COLO668 (cell line): ENCODE measurements around the gene MEIOB.
A peak's percentile ranks its signal among the peaks of the same experiment; 100 is the strongest.

Experiments
- DNase-seq: peaks from one replicate; lab custom pipeline; 2025; ENCODE audit not compliant: unreplicated experiment; lab: John Stamatoyannopoulos, UW

Gene MEIOB

DNA sequence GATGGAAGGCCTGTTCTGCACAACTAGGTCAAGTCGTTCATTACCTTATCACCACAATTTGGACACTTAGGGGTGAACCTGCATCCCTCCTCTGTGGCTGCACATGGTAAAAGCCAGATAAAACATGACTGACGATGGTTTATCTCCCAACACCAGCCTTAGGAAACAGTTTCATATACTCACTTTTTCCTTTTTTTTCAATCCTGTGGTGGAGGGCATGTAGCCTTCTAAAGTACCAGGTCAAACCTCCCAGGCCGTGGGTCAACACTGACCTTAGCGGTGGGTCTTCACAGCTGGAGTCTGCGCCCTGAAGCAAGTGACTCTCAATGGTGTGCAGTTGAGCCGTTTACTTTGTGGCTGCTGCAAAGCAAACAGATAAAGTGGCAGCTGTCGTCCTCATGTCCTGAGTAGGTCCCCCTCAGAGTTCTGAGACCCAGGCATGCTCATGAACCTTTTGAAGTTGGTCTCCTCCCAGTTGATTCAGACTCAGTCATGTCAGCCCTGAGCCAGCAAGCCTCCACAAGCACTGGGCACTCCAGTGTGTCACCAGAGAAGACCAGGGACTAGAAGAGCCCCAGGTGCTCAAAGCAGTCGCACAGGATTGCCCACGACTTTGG is 39.0 kb downstream of the MEIOB start:
- DNase-seq, result peak; percentile 46

DNA sequence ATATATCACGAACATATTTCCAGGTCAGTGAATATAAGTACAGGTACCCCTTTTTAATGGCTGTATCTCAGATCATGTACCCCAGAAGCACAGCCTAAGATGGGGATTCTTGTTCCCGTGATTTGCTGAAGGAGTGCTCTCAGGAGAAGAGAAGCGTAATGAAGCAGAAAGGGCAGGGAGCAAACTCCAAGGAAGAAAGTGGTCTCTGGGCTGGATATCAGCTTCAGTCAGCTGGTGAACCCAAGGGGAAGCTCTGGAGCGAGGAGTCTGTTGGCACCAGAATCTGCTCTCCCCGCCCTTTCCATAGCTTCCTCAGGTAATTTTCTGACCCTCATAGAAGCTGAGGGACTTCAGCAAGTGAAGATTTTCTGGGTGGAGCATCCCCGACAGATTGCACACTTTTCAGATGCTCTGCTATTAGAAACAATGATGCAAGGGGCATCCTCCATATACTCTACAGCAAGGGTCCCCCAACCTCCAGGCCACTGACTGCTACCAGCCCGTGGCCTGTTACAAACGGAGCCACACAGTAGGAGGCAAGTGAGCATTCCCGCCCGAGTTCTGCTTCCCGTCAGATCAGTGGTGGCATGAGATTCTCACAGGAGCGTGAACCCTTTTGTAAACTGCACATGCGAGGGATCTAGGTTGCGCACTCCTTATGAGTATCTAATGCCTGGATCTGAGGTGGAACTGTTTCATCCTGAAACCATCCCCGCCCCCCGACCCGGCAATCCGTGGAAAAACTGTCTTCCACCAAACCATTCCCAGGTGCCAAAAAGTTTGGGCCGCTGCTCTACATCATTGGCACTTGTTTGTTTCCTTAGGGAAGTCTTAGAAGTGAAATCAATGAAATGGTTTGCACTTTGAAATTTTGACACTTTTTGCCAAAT is 40.5 kb downstream of the MEIOB start:
- no peak for DNase-seq

DNA sequence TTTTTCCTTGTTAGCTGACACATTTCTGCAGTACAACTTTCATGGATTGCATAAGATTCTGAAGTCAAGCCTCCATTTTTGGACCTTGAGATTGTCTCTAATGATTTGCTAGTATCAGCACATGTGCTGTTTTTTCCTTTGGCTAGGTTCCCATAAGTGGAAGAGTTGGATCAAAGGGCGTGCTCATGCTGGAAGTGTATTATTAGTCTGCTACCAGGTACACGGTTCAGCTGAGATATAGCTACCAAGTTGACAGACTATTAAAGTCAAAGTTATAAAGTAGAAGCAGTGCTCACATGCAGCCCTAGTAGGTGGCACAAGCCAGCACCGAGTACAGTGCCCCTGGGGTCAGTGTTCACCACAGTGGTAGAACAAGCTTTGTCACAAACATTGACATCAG is 41.8 kb downstream of the MEIOB start:
- DNase-seq, result no peak

DNA sequence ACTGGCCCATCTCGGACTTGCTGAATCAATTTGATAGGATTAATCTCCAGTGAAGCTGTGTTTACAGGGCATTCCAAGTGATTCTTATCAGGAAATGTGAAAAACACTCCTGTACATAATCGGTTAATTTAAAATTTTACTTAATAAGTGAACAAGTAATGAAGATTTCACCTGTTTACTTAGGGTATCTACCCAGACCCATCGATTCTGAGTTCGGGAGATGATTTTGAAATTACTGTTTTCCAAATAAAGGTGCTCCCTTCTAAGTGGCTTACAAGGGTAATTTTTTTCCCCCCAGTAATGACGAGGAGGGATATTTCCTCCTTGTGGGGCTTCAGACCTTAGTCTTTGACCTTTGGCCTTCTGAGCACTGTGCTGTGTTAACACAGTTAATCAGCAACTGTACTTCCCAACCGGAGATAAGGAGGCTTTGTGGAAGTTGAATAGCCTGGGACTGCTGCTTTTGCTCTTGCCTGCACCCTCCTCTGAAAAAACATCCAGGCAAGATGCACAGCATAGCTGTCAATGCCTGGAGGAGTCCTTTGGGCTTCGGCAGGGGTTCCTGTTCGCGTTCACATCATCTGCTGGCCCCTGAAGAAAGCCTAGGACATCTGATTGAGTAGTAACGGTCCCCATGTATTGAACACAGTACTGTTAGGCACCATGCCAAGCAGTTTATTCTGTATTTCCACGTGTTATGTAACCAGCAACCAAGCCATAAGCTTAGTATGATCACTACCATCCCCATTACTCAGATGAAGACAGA is 43.1 kb downstream of the MEIOB start:
- DNase-seq, result no peak

DNA sequence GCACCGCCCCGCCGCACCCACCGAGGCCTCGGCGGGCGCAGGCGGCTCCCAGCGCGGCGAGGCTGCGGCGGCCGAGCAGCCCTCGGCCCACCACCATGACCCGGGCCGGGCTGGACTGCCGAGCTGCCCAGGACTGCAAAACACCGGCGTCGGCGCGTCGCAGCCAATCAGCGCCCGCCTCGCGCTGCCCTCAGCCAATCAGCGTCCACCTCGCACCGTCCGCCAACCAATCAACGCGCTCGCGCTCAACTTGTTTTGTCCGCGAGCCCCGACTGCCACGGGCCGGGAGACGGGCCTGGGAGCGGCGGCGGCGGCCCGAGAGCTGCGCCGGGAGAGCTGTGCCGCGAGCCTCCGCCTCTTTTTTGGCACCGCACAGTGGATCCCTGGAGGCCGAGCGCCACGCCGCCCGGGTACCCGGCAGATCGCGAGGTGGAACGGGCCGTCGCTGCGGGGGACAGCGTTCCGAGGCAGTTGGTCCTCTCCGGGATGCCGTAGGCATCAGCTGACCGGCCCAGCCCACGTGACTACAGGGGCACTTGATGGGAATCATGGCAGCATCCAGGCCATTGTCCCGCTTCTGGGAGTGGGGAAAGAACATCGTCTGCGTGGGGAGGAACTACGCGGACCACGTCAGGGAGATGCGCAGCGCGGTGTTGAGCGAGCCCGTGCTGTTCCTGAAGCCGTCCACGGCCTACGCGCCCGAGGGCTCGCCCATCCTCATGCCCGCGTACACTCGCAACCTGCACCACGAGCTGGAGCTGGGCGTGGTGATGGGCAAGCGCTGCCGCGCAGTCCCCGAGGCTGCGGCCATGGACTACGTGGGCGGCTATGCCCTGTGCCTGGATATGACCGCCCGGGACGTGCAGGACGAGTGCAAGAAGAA is 45.0 kb downstream of the MEIOB start, which contains the start of the genes FAHD1 and HAGH:
FAHD1 (plus strand) TSS at position 516 of the 883 bp plus-strand sequence; CDS start at position 549, 33 bp downstream.
HAGH (minus strand) TSS at position 135 of the 883 bp plus-strand sequence; CDS start at position 97, 38 bp downstream.
- DNase-seq, result peak; percentile 92

DNA sequence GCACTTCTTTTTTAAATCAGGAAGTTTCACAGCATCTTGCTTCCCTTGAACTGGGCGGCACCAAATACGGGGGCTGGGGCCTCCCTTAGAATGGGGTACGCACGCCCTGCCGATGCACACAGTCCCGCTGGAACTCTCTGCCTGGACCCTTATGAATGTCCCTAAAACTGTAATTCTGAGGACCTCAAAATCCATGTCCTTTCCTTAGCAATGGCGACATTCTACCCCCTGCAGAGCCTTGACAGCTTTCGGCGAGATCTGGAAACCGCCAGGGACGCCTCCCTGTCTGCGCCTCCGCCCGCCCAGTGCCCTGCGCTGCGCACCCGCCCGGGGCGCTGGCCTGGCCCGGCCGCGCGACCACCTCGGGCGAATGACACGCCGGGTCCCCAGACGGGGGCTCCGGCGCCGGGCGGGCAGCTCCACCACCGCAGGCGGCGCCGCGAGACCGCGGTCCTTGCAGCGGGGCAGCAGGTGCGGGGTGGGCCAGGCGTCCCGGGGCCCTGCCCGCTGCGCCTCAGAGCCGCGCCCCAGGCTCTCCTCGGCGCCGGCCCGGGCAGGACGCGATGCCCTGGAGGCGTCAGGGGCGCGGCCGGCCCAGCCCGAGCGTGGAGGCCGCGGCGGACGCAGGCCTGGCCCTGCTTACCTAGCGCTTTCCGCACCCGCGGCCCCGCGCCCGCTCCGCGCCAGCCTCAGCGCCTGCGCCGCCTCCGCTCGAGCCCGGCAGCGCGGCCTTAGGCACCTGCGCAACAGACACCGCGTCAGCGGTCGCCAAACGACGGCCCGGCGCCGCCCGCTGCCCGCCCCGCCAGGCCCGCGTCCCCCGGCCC is 45.9 kb downstream of the MEIOB start:
- DNase-seq, result peak; percentile 83

DNA sequence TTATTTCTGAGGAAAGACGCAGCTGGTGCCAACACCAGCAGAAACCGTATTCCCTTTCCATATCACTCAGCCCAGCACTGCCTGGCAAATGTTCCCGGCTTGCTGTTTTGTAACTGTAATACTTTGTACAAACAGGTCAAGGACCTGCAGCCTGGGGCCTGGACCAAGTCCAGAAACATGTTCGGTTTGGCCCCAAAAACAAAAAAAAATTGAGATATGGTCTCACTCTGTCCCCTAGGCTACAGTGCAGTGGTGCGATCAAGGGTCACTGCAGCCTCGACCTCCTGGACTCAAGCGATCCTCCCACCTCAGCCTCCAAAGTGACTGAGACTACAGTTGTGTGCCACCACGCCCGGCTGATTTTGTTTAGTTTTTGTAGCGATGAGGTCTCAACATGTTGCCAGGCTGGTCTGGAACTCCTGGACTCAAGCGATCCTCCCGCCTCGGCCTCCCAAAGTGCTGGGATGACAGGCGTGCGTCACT is 46.5 kb downstream of the MEIOB start:
- DNase-seq, result no peak

DNA sequence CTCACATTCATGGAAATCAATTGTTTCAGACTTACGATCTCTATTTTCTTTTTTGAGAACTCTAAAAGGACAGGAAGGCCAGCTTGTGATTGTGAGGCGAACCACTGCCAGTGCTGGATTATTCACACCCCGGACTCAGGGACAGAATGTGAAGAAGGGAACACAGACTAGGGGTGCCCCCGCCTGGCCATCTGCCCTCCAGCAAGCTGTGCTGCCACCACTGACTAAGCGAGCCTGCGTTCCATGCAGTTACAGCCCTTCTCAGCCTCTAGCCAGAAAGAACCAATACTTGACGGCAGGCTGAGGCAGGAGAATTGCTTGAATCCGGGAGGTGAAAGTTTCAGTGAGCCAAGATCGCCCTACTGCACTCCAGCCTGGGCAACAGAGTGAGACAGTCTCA is 48.1 kb downstream of the MEIOB start:
- peak; percentile 35 for DNase-seq

DNA sequence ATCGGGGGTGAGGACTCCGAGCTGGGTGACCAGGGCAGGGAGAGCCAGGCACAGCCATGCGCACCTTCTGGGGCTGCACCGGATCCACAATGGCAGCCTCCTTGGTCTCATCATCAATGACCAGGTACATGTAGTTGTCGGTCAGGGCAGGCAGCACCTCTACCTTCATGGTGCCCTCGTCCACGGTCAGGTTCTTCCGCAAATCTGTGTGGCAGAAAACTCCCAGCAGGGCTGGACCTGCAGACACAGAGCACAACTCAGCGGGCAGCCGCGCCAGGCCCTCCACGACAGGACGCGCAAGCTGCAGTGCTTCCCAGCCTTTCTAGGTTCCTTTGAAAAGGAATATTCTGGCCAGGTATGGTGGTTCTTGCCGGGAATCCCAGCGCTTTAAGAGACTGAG is 49.2 kb downstream of the MEIOB start:
- no peak for DNase-seq

DNA sequence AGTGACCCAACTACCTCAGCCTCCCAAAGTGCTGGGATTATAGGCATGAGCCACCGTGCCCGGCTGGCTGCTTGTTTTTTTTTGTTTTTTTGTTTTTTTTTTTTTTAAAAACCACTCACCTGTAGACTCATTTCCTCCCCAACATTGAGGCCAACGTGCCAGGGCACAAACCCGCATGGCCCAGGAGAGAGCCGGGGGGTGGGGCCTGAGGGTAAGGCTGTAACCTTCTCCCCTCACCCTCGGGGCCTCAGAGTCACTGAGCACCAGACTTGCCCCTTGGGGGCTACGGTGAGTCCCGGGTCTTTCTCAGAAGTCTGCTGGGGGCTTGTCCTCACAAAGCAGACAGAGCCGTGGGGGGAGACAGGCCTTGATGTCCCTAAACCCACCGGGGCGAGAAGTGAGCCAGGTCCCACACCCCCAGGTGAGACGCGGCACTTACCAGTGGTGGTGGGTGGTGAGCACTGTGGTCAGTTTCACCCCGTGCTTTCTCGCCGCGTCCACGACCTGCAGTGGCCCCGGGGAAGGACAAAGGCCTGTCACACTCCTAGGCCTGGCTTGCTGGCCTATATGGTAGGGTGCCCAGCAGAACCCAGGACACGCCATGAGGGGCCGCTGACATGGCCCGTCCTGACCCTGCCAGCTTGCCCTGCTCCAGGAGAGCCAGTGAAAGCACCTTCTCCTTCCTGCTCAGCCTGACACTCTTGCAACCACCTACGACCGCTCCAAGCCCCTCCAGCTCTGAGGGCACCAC is 49.9 kb downstream of the MEIOB start:
- no peak for DNase-seq

DNA sequence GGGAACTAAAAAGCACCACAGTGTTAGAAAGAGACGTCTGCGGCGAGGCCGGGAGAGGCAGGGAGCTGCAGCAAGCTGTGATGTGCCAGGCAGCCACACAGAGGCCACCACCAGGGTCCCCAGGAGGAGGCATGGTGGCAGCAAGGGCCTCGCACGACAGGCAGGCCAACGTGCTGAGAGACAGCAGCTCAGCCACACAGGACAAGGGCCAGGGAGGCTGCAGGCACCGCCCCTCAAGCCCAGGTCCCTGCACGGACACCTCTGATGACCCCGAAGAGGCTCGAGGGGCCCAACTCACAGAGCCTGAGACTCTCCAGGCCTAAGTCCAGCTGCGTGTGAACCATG is 51.0 kb downstream of the MEIOB start:
- DNase-seq, result no peak

DNA sequence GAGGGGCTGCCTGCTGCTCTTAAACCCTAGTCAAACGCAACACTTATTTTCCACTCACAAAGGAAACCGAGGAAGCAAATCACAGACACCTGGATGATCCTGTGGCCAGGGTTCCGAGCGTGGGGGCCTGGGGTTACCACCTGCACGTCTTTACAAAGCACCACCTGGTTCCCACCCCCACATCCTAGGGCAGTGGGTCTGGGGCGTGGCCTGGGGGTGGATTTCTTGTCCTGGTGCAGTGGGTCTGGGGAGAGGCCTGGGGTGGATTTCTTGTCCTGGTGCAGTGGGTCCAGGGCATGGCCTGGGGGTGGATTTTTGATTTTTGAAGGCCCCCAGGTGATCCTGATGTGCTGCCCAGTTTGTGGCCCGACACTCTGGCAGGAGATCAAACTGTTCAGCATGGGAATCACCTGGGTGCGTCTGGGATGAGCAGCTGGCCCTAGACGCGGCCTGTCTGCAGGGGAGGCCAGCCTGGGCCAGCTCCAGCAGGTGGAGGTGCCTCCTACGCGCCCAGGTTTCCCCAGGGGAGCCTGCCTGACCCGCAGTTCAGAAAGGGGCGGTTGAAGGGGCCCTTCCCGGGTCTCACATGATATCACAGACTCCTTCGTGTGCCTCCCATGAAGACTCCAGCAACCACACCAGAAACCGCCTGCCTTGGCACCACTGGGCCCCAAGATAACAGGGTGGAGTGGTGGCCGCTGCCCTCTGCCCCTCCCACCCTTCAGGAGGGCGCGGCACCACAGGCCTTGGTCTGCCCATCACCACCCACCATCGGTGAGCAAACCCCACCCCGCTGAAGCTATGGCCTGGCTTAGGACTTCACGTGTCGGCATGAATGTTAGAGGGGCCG is 51.6 kb downstream of the MEIOB start:
- no peak for DNase-seq

DNA sequence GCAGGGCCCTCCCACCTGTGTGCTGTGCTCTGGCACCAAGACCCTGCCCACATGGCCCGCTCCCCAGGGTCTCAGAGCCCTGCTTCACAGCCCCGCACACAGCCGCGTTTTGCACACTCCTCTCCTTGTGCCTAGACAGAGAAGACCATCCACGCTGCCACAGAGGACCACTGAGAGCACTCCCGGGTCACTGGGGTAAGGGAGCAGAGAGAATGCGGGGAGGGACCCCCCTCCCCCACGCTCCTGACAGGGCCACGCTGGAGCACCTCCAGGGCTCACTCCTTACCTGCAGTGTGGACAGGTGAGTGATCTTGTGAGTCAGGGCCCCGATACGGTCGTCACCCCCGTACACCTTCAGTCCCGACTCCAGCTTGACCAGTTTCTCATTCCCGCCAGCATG is 52.4 kb downstream of the MEIOB start:
- DNase-seq, result no peak

DNA sequence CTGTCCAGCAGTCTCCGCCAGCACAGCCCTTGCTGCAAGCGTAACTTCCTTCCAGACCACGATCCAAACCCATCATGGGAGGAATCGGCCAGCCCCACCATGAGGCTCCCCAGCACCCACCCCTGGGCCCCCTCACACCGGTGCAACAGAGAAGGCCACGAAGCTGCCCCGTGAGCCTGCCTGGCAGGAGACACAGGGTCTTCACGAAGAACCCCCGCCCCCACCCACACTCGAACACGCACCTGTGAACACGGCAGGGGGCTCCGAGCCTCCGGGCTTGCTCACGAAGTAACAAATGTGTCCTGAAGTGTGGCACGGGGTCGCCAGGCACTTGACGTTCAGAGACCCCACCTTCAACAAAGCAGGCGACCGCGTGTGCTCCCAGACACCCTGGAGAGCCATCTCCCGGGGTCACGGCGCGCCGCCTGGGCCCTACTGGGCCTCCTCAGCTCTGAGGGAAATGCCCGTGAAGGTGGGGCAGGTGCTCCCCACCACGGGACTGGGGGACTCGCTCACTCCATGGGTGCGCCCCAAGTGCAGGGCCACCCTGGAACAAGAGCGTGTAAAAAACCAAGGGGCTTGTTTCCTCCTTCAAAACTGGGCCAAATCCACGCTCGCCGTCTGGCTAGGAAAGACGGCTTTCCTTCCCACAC is 53.0 kb downstream of the MEIOB start:
- no peak for DNase-seq

DNA sequence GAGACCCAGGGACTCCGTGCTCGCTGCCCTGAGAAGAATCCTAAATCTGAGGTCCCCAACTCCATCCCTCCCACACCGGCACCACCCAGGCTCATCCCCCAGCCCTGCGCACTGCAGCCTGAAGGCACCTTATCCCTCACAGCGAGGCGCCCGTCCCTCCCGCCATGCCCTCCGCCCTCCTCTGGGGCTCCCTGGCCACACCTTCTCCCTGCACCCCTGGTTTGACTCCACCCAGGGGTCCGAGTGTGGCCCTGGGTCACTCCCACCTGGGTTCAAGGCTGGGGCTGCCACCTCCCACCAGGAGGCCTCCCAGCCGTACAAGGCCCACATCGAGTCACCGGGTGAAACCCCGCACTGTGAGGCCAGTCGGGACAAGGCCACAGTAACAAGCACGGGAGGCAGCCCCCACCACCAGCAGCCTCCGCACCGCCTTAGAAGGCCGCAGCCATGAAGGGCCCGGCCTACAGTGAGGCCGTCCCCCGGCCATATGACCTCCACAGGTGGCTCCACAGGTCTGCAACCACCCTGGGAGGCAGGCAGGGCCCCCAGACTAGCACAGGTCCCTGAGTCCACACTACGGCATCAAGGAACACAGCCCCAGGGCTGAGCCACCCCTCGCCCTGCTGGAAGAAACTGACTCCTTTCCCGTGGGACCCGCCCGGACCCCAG is 53.6 kb downstream of the MEIOB start:
- no peak for DNase-seq

DNA sequence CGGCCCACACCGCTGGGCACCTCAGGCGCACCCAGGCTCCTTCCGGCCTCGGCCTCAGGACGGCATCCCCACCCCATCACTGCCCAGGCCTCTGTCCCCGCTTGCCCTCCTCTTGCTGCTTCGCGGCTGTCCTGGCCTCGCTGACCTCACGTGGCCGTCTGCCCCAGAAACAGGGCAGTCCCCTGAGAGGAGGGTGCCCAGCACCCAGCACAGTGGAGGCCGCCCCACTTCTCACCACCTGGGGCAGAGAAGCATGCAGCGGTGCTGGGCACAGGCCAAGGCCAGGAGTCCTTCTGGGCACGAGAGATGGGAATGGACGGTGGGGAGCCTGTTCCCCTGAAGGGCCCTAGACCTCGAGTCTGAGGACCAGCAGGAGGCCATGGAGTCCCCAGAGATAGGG is 54.2 kb downstream of the MEIOB start:
- no peak for DNase-seq

DNA sequence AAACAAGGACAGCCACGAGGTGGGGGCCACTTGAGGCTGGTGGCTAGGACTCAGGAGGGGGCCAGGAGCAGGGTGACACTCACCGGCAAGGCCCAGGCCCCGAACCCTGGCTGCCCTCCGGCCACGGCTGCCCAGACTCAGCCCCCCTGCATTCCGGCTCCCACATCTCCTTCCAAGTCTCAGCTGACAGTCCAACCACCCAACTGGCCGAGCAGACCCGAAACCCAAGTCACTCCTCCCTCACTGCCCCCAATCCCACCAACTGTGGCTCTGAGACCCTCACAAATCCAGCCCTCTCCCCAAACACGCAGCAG is 54.7 kb downstream of the MEIOB start:
- no peak for DNase-seq
